Prostate gland (tissue), 2 donors: ENCODE data around the gene PLGRKT. TPM values are rescaled to one million over a fixed set of nuclear protein-coding genes. Genes with fewer than 3 reads are reported as not detected.

Experiments used
- DNase-seq: peaks from one replicate; pipeline ENCODE4 v3.0.0-alpha.2; 2019; ENCODE audit warnings: low spot score
- H3K27ac ChIP-seq, 2 donors: fragments of 200-600 bp; sonication (generic); 2 replicates each; pipeline ENCODE4 v1.5.1; 2017 to 2019
- H3K27me3 ChIP-seq: fragments of 200-600 bp; sonication (generic); replicated peaks from 2 replicates; pipeline ENCODE4 v1.5.1; 2019; ENCODE audit not compliant: insufficient read depth
- H3K36me3 ChIP-seq, 2 donors: fragments of 200-600 bp; sonication (generic); 1 replicate in 1 of 2; 2 replicates in 1 of 2; pipeline versions ENCODE4 v1.5.1 to v1.8.1; 2017 to 2019
- H3K4me1 ChIP-seq: fragments of 200-600 bp; sonication (generic); replicated peaks from 2 replicates; pipeline ENCODE4 v1.5.1; 2019
- H3K4me3 ChIP-seq, 2 donors: fragments of 200-600 bp; sonication (generic); 2 replicates each; pipeline ENCODE4 v1.5.1; 2017 to 2019
- H3K9me3 ChIP-seq: fragments of 200-600 bp; sonication (generic); 2 replicates; pipeline ENCODE4 v1.5.1; 2017
- POLR2A ChIP-seq: fragments of 450-650 bp; IDR thresholded peaks from one replicate; pipeline ENCODE4 v1.6.1; 2016; ENCODE audit warnings: antibody characterized with exemption, mild to moderate bottlenecking
- POLR2AphosphoS5 ChIP-seq: sonication (generic); formaldehyde crosslinking; IDR thresholded peaks from one replicate; pipeline ENCODE4 v1.6.1; 2017; ENCODE audit warnings: antibody characterized with exemption
- WGBS: methylation state at CpG from one replicate; pipeline ENCODE4 v1.1.5; 2018; 5-methylcytosine and 5-hydroxymethylcytosine counted together
- intact Hi-C: fragments of 100-400 bp; cut with DNase I; formaldehyde crosslinking; loops from one replicate; pipeline ENCODE4 v1.14.2; 2022
- total RNA-seq, 2 donors: library from RNA; depleted of rRNA; stranded (reverse); fragments of >200 nt; gene quantifications; one replicate each; pipeline ENCODE4 v1.1.0, GENCODE V29; 2016
- TF ChIP-seq, protein P1 (sequence below), 4 experiments: fragments of 200-600 bp in 2 of 4; fragments of 450-650 bp in 2 of 4; sonication (generic) in 2 of 4; IDR thresholded peaks; 1 replicate in 3 of 4; 2 replicates in 1 of 4; pipeline ENCODE4 v1.5.1; 2016 to 2019; ENCODE audit warnings: antibody characterized with exemption in 4 of 4, mild to moderate bottlenecking in 2 of 4, moderate library complexity in 2 of 4

Gene PLGRKT
- total RNA-seq, 2 donors from 2014 or later = 10.4 to 49.6 TPM

DNA sequence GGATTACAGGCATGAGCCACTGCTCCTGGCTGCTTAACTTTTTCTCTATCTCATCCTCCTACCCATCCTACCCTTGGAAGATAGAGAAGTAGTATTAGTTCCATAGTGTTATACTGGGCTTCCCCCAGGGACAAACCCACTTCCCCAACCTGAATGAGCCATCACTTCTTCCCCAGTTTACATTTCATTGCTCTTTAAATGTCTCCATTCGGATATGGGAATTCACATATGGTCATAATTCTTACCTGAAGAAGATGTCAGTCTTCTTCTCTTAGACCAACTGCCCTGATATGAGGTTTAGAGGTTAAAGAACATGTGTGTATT is 14.5 kb upstream of the PLGRKT start:
- H3K4me3 ChIP-seq = no peak overlapping the region
- no peaks in the 10 kb centered on the region for H3K4me1 ChIP-seq
- no peak overlapping the region for H3K27ac ChIP-seq
- no peaks in the 10 kb centered on the region for H3K36me3 ChIP-seq
- intact Hi-C loops = loop anchor here (5.0 kb wide), 1 partner anchor 140 kb away; no protein-coding TSS in a partner anchor
- H3K27me3 ChIP-seq = no peaks in the 10 kb centered on the region
- WGBS = 88% methylated on average over 1 of the region's 1 CpG
- no peak for DNase-seq
- H3K9me3 ChIP-seq = no peaks in the 10 kb centered on the region
- TF ChIP-seq POLR2A (no peak), POLR2AphosphoS5 (no peak)
- TF ChIP-seq, protein P1, sequence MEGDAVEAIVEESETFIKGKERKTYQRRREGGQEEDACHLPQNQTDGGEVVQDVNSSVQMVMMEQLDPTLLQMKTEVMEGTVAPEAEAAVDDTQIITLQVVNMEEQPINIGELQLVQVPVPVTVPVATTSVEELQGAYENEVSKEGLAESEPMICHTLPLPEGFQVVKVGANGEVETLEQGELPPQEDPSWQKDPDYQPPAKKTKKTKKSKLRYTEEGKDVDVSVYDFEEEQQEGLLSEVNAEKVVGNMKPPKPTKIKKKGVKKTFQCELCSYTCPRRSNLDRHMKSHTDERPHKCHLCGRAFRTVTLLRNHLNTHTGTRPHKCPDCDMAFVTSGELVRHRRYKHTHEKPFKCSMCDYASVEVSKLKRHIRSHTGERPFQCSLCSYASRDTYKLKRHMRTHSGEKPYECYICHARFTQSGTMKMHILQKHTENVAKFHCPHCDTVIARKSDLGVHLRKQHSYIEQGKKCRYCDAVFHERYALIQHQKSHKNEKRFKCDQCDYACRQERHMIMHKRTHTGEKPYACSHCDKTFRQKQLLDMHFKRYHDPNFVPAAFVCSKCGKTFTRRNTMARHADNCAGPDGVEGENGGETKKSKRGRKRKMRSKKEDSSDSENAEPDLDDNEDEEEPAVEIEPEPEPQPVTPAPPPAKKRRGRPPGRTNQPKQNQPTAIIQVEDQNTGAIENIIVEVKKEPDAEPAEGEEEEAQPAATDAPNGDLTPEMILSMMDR (IDR thresholded peaks at IDR 0.05) = no peak

DNA sequence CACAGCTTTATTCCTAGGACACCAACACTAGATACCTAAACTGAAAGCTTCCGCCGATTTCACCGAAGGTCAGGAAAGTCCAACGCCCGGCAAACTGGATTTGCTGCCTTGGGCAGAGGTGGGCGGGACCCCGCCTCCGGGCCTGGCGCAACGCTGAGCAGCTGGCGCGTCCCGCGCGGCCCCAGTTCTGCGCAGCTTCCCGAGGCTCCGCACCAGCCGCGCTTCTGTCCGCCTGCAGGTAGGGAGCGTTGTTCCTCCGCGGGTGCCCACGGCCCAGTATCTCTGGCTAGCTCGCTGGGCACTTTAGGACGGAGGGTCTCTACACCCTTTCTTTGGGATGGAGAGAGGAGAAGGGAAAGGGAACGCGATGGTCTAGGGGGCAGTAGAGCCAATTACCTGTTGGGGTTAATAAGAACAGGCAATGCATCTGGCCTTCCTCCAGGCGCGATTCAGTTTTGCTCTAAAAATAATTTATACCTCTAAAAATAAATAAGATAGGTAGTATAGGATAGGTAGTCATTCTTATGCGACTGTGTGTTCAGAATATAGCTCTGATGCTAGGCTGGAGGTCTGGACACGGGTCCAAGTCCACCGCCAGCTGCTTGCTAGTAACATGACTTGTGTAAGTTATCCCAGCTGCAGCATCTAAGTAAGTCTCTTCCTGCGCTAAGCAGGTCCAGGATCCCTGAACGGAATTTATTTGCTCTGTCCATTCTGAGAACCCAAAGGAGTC is 12.8 kb upstream of the PLGRKT start, which contains the start of gene CD274:
CD274 (plus strand) TSS at position 184 of the 733 bp plus-strand sequence. CDS start 5,572 bp downstream, outside the sequence.
- peak within 1 kb of the TSS; percentile 34 to 42 for H3K4me3 ChIP-seq
- no peaks in the 10 kb centered on the region for H3K36me3 ChIP-seq
- H3K4me1 ChIP-seq = no peaks in the 10 kb centered on the region
- TF ChIP-seq POLR2A (peak; percentile 57), POLR2AphosphoS5 (peak; percentile 75)
- TF ChIP-seq, protein P1 (IDR thresholded peaks at IDR 0.05) = peak; percentile 41 to 86 (median 75)
- 2% methylated on average over 36 of the region's 36 CpGs for WGBS
- no peaks in the 10 kb centered on the region for H3K9me3 ChIP-seq
- DNase-seq = peak; percentile 84
- no peaks in the 10 kb centered on the region for H3K27me3 ChIP-seq
- intact Hi-C loops = loop anchor here (5.0 kb wide), 1 partner anchor 142 kb away; no protein-coding TSS in a partner anchor
- peak within 1 kb of the TSS; percentile 77 to 81 for H3K27ac ChIP-seq

DNA sequence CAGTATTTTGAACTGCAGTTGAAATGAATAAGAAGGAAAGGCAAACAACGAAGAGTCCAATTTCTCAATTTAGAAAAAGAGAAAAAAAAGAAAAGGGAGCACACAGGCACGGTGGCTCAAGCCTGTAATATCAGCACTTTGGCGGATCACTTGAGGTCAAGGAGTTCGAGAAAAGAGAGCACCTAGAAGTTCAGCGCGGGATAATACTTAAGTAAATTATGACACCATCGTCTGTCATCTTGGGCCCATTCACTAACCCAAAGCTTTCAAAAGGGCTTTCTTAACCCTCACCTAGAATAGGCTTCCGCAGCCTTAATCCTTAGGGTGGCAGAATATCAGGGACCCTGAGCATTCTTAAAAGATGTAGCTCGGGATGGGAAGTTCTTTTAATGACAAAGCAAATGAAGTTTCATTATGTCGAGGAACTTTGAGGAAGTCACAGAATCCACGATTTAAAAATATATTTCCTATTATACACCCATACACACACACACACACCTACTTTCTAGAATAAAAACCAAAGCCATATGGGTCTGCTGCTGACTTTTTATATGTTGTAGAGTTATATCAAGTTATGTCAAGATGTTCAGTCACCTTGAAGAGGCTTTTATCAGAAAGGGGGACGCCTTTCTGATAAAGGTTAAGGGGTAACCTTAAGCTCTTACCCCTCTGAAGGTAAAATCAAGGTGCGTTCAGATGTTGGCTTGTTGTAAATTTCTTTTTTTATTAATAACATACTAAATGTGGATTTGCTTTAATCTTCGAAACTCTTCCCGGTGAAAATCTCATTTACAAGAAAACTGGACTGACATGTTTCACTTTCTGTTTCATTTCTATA is 12.0 kb upstream of the PLGRKT start:
- no peaks in the 10 kb centered on the region for H3K36me3 ChIP-seq
- peak overlapping the region; percentile 77 to 81 for H3K27ac ChIP-seq
- TF ChIP-seq POLR2A = no peak
- TF ChIP-seq POLR2AphosphoS5 = no peak
- TF ChIP-seq, protein P1 (IDR thresholded peaks at IDR 0.05) = no peak
- no peaks in the 10 kb centered on the region for H3K27me3 ChIP-seq
- H3K9me3 ChIP-seq = no peaks in the 10 kb centered on the region
- H3K4me1 ChIP-seq = no peaks in the 10 kb centered on the region
- 38% methylated on average over 15 of the region's 15 CpGs for WGBS
- no peak for DNase-seq
- intact Hi-C loops = loop anchor here (5.0 to 10.0 kb wide), 2 partner anchors 143 to 685 kb away; no protein-coding TSS in a partner anchor
- peak overlapping the region; percentile 34 to 42 for H3K4me3 ChIP-seq

DNA sequence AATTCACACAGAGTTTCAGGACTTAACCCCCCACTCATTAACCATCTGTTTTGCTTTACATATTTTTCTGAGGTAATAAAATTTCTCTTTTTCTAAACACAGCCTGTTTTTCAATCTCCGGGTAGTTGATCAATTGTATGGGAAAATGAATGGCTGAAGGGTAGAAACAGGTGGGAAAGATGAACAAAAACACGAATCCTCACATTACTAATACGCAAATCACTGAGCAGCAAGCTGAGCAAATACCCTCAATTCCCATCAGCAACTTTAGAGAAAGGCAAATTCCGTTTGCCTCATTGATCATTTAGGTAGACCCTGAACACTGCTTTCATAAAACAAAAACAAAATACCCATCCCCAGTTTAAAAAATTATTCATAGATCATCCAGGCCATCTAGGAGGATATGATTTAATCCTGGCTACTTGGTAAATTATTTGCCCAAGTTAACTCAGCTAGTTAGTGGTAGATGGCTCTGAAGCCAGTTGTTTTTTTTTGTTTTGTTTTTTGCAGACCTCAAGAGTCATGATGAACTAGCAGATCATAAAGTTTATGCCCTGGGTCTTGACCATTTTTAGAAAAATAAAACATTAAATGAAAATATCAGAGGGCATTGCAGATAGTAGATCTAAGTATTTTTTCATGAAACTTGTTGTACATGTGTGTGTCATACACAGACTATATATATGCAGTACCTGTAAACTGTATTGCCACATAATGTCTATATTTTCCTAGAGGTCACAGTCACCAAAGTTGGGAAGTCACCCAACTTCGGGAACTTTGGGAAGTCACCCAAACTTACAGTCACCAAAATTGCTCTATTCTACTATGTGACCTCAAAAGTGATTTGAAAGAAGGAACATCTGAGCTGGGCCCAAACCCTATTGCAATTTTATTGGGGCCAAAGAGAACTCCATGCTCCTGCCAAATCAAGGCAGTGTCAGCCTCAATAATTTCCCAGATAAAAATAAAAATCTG is 11.0 kb upstream of the PLGRKT start:
- no peak for TF ChIP-seq POLR2AphosphoS5
- TF ChIP-seq, protein P1 (IDR thresholded peaks at IDR 0.05) = no peak
- no peak for TF ChIP-seq POLR2A
- intact Hi-C loops = loop anchor here (10.0 kb wide), 1 partner anchor 684 kb away; no protein-coding TSS in a partner anchor
- Histone ChIP-seq H3K27me3 (no peaks in the 10 kb centered on the region), H3K4me1 (no peaks in the 10 kb centered on the region), H3K4me3 (no peak overlapping the region), H3K27ac (peak overlapping the region in 1 of 2 donors; percentile 81), H3K36me3 (no peaks in the 10 kb centered on the region), H3K9me3 (no peaks in the 10 kb centered on the region)
- WGBS = 89% methylated on average over 5 of the region's 5 CpGs
- DNase-seq = no peak
